ENCODE data around the gene ATL1.
"Not testable (repeated sequence)": the region's sequence is repeated elsewhere in the genome, so short reads cannot be mapped to it uniquely, and the experiment has no call there.

Gene ATL1

DNA sequence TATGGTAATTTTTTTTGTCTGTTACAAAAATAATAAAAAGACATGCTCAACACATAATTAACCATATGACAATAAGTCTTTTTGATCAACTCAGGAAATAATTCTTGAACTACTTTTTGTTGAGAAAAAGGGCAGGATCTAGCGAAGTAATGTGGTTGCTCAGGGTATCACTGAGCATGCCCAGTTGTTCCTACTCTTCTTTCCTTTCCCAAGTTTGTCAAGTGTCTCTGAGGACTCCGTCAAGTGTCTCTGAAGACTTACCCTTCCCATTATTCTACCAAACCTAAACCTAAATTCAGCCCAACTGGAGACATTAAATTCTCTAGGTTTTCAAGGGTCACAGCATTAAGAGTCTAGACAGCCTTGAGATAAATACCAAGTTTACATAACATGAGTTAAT, 104.6 kb downstream of the ATL1 start:
- not testable (repeated sequence) for DNase-seq

GRCh38 chr14:50665300-50665699, 105.4 kb downstream of the ATL1 start:
- not testable (repeated sequence) for DNase-seq

- no peak for DNase-seq
Measured at GRCh38 chr14:50666772-50667683, 107.1 kb downstream of the ATL1 start.

DNA sequence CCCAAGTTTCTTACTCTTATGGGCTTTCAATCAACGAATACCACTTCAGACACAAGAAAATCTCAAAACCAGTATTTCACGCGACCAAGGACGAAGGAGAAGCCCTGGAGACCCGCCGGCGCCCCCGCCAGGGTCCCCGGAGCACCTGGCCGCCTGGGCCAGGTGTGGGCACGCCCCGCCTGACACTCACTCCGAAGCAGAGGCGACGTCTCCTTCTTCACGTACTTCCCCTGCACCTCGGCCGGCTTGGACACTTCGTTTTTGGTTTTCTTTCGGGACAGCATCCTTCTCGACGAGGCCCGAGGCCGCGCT, 107.7 kb downstream of the ATL1 start:
- no peak for DNase-seq

GRCh38 chr14:50667996-50668825, 108.3 kb downstream of the ATL1 start, which contains the start of gene SAV1:
SAV1 (minus strand) TSS chr14:50668306; CDS start chr14:50667967, 339 bp downstream.
- peak; percentile 82 for DNase-seq

DNA sequence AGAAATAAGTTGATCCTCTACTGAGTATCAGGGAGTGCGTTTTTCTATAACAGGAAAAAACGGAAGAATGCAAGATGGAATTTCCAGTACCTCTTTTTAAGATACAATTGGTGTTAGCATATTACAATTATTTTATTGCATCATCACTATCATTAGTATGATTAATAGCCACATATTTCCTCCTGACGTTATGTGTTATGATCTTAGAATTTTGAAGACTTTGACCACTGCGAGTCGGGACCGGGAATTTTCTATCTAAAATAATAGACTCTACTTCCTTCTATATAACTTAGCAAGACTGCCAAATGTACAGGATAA, 108.8 kb downstream of the ATL1 start:
- no peak for DNase-seq

DNA sequence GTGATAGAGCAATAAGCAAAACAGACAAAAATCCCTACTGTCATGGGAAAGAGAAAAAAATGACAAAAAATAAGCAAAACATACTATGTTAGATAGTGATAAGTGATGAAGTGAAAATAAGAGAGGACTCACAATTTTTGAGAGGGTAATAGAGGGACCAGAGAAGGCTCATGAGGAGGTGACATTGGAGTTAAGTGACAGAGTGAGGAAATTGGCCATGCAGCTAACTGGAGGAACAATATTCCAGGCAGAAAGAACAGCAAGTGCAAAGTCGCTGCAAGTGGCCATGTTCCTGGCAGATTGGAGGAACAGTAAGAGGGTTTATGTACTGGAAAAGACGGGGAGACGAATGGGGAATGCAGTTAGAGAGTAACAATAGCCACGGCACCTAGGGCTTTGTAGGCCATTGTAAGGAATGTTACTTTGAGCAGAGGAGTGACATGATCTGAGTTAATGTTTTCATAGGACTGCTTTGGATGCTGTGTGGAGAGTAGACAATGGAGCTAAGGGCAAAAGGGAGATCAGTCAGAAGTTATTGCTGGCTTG, 109.6 kb downstream of the ATL1 start:
- peak; percentile 14 for DNase-seq

GRCh38 chr14:50670196-50670865, 110.4 kb downstream of the ATL1 start:
- DNase-seq, result no peak

DNA sequence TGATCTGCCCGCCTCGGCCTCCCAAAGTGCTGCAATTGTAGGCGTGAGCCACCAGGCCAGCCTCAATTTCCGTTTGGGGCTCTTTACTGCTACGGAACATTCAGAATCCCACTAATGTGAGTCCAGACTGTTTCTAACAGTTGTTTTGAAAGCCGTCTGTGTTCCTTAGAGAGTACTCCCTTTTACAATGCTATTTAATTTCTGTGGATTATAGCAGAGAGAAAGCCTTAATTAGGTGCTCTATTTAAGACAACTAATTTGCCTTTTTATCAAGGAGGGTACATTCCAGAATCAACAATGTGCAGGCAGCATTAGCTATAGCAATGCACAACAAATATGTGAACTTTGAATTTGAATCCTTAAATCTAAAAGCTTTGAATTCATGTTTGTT, 110.9 kb downstream of the ATL1 start:
- DNase-seq, result no peak

- DNase-seq, result no peak
Measured at GRCh38 chr14:50675597-50675996, 115.7 kb downstream of the ATL1 start.

GRCh38 chr14:50676814-50677516, 117.0 kb downstream of the ATL1 start:
- DNase-seq, result no peak

DNA sequence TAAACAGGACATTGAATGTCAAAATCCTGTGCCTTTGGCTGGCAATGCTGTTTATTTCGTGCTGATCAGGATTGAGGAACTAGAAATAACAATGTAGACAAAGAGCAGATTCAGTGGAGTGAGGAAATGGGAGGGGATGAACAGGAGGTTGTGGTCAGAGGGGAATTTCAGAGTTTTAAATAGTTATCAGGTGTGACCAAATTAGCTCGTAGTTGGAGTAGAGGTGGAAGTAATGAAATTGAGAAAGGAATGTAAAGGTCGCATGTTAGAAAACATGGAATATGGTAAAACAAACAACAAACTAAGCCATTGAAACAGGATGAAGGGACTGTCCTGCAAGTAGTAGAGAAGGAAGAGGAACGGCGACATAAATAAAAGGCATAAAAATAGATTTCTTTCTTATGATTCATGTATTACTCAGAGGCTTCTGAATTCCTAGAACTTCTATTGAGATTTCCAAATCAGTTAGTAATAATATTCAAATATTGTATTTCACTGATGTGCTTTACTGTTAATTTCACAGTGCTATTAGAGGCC, 117.7 kb downstream of the ATL1 start:
- no peak for DNase-seq

GRCh38 chr14:50678163-50678562, 118.2 kb downstream of the ATL1 start:
- DNase-seq, result no peak

DNA sequence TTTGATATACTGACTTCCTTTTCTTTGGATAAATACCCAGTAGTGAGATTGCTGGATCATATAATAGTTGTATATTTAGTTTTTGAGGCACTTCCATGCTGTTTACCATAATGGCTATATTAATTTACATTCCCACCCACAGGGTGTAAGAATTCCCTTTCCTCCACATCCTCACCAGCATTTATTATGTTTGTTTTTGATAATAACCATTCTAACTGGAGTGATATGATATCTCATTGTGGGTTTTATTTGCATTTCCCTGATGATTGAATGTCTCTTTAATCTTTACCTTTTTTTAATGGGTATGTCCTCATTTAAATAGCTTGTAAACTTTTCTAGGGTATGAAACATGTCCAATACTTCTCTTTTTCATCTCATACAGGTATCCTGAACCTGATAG, 119.7 kb downstream of the ATL1 start:
- no peak for DNase-seq
